Right lobe of liver (tissue), 4 donors: ENCODE data around the gene WDR75.

Experiments used
- CTCF ChIP-seq, 4 donors: fragments of 200-600 bp in 3 of 4; fragments of 450-650 bp in 1 of 4; IDR thresholded peaks; one replicate each; pipeline versions ENCODE4 v1.5.1 to v1.8.0; 2016 to 2022; ENCODE audit warnings: antibody characterized with exemption in 4 of 4, mild to moderate bottlenecking in 2 of 4
- POLR2A ChIP-seq: fragments of 450-650 bp; IDR thresholded peaks from one replicate; pipeline ENCODE4 v1.6.1; 2017; ENCODE audit warnings: antibody characterized with exemption, mild to moderate bottlenecking
- donor health status: DM: no; HTN: no; CAD: no.
- donor health status: DM: no; HTN: no; CAD: no.
- donor health status: DM: no; HTN: yes; CAD: no.

DNA sequence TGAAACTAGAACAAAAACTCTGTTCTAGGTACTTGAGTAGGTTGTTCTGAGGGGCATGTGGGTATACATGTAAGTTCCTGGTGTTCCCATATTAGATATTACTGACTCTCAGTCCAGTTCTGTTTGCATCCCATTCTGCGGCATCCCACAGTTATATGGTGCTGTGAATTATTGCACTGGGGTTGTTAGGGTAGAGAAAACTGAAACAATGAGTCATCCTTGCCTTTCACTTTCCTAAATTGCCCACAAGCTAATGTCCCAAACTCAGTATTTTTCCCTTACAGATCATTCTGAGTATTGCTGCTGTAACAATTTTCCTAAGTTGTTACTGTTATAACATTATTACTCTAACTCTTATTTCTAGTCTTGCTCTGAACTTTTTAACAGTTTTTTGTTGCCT is 3.0 kb downstream of the WDR75 start:
- TF ChIP-seq POLR2A (no peak), CTCF (IDR thresholded peaks at IDR 0.05) (no peak)
